ENCODE measurements around the gene MMP14. TPM values are rescaled to one million over a fixed set of nuclear protein-coding genes. Genes with fewer than 3 reads are reported as not detected.

Gene MMP14
- total and polyA plus RNA-seq, 9 of the 15 experiments (the other 6 are each of a cell fraction or from before 2014, with no cell fraction given): 0.36 to 5.8 (median 1.3) TPM; not detected in 2

GRCh38 chr14:22824711-22825359 lies 11.6 kb upstream of the MMP14 start (continued):
- TF ChIP-seq, protein P1, sequence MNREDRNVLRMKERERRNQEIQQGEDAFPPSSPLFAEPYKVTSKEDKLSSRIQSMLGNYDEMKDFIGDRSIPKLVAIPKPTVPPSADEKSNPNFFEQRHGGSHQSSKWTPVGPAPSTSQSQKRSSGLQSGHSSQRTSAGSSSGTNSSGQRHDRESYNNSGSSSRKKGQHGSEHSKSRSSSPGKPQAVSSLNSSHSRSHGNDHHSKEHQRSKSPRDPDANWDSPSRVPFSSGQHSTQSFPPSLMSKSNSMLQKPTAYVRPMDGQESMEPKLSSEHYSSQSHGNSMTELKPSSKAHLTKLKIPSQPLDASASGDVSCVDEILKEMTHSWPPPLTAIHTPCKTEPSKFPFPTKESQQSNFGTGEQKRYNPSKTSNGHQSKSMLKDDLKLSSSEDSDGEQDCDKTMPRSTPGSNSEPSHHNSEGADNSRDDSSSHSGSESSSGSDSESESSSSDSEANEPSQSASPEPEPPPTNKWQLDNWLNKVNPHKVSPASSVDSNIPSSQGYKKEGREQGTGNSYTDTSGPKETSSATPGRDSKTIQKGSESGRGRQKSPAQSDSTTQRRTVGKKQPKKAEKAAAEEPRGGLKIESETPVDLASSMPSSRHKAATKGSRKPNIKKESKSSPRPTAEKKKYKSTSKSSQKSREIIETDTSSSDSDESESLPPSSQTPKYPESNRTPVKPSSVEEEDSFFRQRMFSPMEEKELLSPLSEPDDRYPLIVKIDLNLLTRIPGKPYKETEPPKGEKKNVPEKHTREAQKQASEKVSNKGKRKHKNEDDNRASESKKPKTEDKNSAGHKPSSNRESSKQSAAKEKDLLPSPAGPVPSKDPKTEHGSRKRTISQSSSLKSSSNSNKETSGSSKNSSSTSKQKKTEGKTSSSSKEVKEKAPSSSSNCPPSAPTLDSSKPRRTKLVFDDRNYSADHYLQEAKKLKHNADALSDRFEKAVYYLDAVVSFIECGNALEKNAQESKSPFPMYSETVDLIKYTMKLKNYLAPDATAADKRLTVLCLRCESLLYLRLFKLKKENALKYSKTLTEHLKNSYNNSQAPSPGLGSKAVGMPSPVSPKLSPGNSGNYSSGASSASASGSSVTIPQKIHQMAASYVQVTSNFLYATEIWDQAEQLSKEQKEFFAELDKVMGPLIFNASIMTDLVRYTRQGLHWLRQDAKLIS (CRISPR knock-in tag; IDR thresholded peaks at IDR 0.05): no peak
- TF ChIP-seq POLR2A (conservative IDR thresholded peaks at IDR 0.05) (no peak; the same call in 1 of the 2 replicates), HNRNPUL1 (IDR thresholded peaks at IDR 0.05; ENCODE audit: low read length) (no peak), FUS (optimal IDR thresholded peaks at IDR 0.05; ENCODE audit: low read depth, low read length) (no peak), ETS2 (tag; IDR thresholded peaks at IDR 0.05; ENCODE audit: borderline replicate concordance, poor library complexity, severe bottlenecking) (no peak), FOXP4 (CRISPR knock-in tag; IDR thresholded peaks at IDR 0.05; ENCODE audit: borderline replicate concordance) (no peak), ZMIZ1 (IDR thresholded peaks at IDR 0.05; ENCODE audit: low read depth in 2 of 2, low read length in 2 of 2) (no peak), ZKSCAN1 (IDR thresholded peaks at IDR 0.05; ENCODE audit: low read depth, low read length) (no peak), SRSF1 (IDR thresholded peaks at IDR 0.05; ENCODE audit: low read depth, low read length) (no peak), PCBP2 (IDR thresholded peaks at IDR 0.05; ENCODE audit: low read depth, low read length, poor library complexity, severe bottlenecking) (no peak), SUPT5H (IDR thresholded peaks at IDR 0.05) (no peak), KDM4B (IDR thresholded peaks at IDR 0.05; ENCODE audit: borderline replicate concordance in 2 of 2, low read depth in 1 of 2) (no peak), GABPA (tag; conservative IDR thresholded peaks at IDR 0.05; ENCODE audit: low read depth) (no peak), XRCC4 (IDR thresholded peaks at IDR 0.05; ENCODE audit: extremely low read depth, insufficient read depth, insufficient read length) (no peak), ZNF263 (CRISPR knock-in tag; IDR thresholded peaks at IDR 0.05; ENCODE audit: borderline replicate concordance) (no peak), SRSF7 (optimal IDR thresholded peaks at IDR 0.05; ENCODE audit: low read depth, low read length) (no peak)
- TF ChIP-seq, protein P2, sequence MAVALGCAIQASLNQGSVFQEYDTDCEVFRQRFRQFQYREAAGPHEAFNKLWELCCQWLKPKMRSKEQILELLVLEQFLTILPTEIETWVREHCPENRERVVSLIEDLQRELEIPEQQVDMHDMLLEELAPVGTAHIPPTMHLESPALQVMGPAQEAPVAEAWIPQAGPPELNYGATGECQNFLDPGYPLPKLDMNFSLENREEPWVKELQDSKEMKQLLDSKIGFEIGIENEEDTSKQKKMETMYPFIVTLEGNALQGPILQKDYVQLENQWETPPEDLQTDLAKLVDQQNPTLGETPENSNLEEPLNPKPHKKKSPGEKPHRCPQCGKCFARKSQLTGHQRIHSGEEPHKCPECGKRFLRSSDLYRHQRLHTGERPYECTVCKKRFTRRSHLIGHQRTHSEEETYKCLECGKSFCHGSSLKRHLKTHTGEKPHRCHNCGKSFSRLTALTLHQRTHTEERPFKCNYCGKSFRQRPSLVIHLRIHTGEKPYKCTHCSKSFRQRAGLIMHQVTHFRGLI (CRISPR knock-in tag; IDR thresholded peaks at IDR 0.05): no peak

Measured in K562 (cell line).